NK-92 (cell line): ENCODE measurements around the gene RNF111.
"Not testable (repeated sequence)": the region's sequence is repeated elsewhere in the genome, so short reads cannot be mapped to it uniquely, and the experiment has no call there.

Experiments used
- DNase-seq: peaks from one replicate; lab custom pipeline; 2025; ENCODE audit not compliant: unreplicated experiment; lab: John Stamatoyannopoulos, UW

RNF111 gene

GRCh38 chr15:58999694-59000093, 12.2 kb downstream of the RNF111 start:
- DNase-seq: no peak

- not testable (repeated sequence) for DNase-seq
These were observed 12.8 kb downstream of the RNF111 start for GRCh38 chr15:59000251-59000650.

- no peak for DNase-seq
These were observed 14.5 kb downstream of the RNF111 start for GRCh38 chr15:59001946-59002345.

GRCh38 chr15:59002418-59002859, 15.0 kb downstream of the RNF111 start:
- no peak for DNase-seq

GRCh38 chr15:59005579-59005978, 18.1 kb downstream of the RNF111 start:
- no peak for DNase-seq

- no peak for DNase-seq
These were observed 20.6 kb downstream of the RNF111 start for GRCh38 chr15:59008086-59008485.

GRCh38 chr15:59011262-59011952, 23.9 kb downstream of the RNF111 start:
- DNase-seq: no peak

GRCh38 chr15:59013246-59013873, 25.9 kb downstream of the RNF111 start:
- DNase-seq: no peak

GRCh38 chr15:59014068-59014467, 26.6 kb downstream of the RNF111 start:
- no peak for DNase-seq

GRCh38 chr15:59017449-59017848, 30.0 kb downstream of the RNF111 start:
- no peak for DNase-seq

GRCh38 chr15:59018833-59019232, 31.4 kb downstream of the RNF111 start:
- no peak for DNase-seq

GRCh38 chr15:59020322-59020721, 32.9 kb downstream of the RNF111 start:
- no peak for DNase-seq

- DNase-seq: no peak
These were observed 34.7 kb downstream of the RNF111 start for GRCh38 chr15:59022188-59022587.

- DNase-seq: no peak
These were observed 38.7 kb downstream of the RNF111 start for GRCh38 chr15:59026207-59026606.

- no peak for DNase-seq
These were observed 41.0 kb downstream of the RNF111 start for GRCh38 chr15:59028387-59028955.

GRCh38 chr15:59029554-59029953, 42.1 kb downstream of the RNF111 start:
- no peak for DNase-seq

GRCh38 chr15:59035201-59035600, 47.7 kb downstream of the RNF111 start:
- no peak for DNase-seq

- DNase-seq: no peak
These were observed 51.8 kb downstream of the RNF111 start for GRCh38 chr15:59039225-59039624.

- DNase-seq: no peak
These were observed 54.6 kb downstream of the RNF111 start for GRCh38 chr15:59042041-59042440.

- no peak for DNase-seq
These were observed 61.4 kb downstream of the RNF111 start for GRCh38 chr15:59048897-59049296.

- no peak for DNase-seq
These were observed 64.7 kb downstream of the RNF111 start for GRCh38 chr15:59051873-59052861.
